COLO668 (cell line): Measurements from ENCODE around the gene NOC2L.
A peak's percentile ranks its signal among the peaks of the same experiment; 100 is the strongest.
"Not testable (repeated sequence)": the region's sequence is repeated elsewhere in the genome, so short reads cannot be mapped to it uniquely, and the experiment has no call there.

Source experiments
- DNase-seq: peaks from one replicate; lab custom pipeline; 2025; ENCODE audit not compliant: unreplicated experiment; lab: John Stamatoyannopoulos, UW

Gene NOC2L

GRCh38 chr1:994546-994945, 35.5 kb upstream of the NOC2L start:
- DNase-seq = not testable (repeated sequence)

DNA sequence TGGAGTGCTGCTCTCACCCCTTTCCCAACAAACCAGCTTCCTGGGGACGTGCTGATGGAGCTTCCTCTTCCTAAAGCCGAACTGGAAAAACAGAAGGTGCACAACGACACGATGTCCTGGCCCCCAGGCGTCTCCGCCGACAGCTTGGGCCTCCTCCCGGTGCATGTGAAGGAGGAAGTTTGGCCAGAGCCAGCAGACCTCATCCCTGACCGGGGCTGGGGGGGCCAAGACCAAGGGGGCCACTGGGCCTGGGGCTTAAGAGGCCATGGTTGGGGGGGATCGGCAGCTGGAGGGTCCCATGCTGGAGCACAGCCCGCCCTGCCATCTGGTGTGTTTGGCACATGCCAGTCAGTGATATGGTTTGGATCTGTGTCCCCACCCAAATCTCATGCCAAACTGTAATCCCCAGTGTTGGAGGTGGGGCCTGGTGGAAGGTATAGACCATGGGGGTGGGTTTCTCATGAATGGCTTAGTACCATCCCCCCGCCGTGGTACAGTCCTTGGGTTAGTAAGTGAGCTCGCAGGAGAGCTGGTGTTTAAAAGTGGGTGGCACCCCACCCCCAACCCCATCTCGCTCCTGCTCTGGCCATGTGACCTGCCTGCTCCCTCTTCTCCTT, 34.4 kb upstream of the NOC2L start:
- DNase-seq = no peak

GRCh38 chr1:992362-992761, 33.3 kb upstream of the NOC2L start:
- no peak for DNase-seq

DNA sequence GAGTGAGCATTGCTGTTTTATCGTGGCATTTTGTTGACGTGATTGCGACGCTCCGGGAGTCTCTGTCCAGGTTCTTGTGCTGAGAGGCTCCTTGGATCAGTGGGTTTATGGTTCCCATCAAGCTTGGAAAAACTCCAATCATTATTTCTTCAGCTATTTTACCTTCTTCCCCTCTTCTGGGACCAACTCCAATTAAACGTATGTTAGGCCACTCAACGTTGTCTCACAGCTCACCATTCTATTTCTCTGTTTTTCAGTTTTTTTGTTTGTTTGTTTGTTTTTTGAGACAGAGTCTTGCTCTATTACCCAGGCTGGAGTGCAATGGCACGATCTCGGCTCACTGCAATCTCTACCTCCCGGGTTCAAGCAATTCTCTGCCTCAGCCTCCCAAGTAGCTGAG, 32.8 kb upstream of the NOC2L start:
- DNase-seq = no peak

DNA sequence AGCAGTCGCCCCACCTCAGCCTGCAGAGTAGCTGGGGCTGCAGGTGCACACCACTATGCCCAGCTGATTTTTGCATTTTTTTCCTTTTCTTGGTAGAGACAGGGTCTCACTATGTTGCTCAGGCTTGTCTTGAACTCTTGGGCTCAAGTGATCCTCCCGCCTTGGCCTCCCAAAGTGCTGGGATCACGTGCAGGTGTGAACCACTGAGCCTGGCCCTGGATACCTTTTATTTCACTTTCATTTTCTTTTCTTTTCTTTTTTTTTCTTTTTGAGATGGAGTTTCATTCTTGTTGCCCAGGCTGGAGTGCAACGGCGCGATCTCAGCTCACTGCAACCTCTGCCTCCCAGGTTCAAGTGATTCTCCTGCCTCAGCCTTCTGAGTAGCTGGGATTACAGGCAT, 32.2 kb upstream of the NOC2L start:
- DNase-seq = not testable (repeated sequence)

GRCh38 chr1:988061-988460, 29.0 kb upstream of the NOC2L start:
- DNase-seq = not testable (repeated sequence)

GRCh38 chr1:985126-985525, 26.1 kb upstream of the NOC2L start:
- no peak for DNase-seq

- DNase-seq = no peak
Observed at GRCh38 chr1:984476-984814, 25.4 kb upstream of the NOC2L start.

DNA sequence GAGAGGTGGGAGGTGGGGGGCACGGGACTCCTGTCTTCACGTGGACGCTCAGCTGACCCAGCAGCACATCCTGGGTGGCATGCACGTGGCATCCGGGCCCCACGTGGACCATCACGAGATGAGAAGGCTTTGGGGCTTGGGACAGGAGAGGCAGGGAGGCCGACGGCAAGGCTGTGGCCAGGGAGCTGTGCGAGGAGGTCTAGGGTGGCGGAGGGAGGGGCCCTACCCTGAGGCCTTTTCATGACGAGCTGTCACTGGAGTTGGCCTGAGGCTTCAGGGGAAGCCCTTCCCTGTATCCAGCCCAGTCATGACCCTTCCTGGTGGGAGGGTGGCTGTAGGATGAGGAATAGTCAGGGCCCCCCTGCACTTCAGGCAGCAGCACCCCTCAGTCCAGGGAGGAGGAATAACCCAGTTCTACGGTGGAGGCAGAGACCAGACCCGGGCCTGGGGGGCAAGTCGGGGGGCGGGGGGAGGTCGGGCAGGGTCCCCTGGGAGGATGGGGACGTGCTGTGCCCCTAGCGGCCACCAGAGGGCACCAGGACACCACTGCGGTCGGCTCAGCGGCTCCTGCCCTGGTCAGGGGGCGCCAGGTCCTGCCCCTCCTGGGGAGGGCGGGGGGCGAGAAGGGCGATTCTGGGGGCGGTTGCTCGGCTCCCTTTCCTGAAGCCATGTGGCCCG, 24.9 kb upstream of the NOC2L start:
- peak; percentile 52 for DNase-seq

- DNase-seq = peak; percentile 38
Observed at GRCh38 chr1:982765-983436, 23.8 kb upstream of the NOC2L start.

GRCh38 chr1:981955-982558, 23.0 kb upstream of the NOC2L start, which contains the start of gene PERM1:
TSS of gene PERM1 (minus strand) at chr1:982093. CDS start at chr1:981029, 1,064 bp downstream.
- DNase-seq = no peak

DNA sequence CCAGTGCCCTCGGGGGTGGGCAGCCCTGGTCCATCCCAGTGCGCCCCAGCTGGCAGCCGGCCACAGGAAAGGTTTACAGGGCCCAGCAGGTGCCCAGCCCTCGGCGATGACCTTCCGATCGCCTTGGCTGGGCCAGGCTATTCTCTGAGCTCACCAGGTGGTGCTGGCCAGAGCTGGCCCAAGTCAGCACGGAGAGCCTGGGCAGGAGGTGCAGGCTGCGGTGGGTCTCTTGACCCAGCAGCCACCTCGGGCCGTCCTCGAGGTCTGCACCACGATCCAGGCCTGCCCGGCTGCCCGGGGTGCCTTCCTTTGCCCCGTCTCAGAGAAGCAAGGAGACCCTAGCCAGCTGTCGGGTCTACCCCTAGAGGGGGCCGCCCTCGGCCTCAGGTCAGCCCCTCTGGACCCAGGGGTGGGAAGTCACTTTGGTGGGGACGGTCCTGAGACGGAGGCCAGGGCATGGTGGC, 22.5 kb upstream of the NOC2L start:
- DNase-seq = no peak

- DNase-seq = no peak
Observed at GRCh38 chr1:980602-981395, 21.7 kb upstream of the NOC2L start.

DNA sequence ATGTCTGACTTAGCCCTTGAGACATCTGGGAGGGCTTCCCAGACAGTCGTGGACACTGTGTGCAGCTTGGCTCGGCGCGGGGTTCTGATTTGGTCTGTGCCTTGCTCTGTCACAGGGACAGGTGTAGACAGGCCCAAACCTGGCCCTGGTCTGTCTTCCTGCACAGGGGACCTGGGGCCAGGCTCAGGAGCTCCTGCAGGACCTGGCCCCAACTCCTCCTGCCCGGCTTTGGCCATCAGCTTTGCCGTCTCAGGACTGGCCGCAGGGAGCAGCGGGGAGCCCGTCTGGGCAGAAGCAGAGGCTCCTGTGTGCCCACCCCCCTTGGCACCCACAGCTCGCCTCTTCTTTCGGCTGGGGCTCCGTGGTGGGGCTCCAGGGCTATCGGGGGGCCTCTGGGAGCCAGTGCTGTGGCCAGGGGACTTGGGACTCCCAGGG, 21.1 kb upstream of the NOC2L start:
- no peak for DNase-seq

DNA sequence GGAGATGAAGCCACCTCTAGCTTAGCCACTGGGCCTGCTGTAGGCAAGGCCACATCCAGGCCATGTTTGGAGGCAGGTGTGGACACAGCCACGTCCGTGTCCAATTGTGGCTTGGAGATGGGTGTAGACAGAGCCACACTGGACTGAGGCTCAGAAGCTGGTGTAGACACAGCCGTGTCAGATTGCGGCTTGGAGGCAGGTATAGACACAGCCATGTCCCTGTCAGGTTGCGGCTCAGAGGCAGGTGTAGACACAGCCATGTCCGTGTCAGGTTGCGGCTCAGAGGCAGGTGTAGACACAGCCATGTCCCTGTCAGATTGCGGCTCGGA, 20.7 kb upstream of the NOC2L start:
- DNase-seq = no peak

GRCh38 chr1:978835-979743, 20.0 kb upstream of the NOC2L start:
- no peak for DNase-seq

DNA sequence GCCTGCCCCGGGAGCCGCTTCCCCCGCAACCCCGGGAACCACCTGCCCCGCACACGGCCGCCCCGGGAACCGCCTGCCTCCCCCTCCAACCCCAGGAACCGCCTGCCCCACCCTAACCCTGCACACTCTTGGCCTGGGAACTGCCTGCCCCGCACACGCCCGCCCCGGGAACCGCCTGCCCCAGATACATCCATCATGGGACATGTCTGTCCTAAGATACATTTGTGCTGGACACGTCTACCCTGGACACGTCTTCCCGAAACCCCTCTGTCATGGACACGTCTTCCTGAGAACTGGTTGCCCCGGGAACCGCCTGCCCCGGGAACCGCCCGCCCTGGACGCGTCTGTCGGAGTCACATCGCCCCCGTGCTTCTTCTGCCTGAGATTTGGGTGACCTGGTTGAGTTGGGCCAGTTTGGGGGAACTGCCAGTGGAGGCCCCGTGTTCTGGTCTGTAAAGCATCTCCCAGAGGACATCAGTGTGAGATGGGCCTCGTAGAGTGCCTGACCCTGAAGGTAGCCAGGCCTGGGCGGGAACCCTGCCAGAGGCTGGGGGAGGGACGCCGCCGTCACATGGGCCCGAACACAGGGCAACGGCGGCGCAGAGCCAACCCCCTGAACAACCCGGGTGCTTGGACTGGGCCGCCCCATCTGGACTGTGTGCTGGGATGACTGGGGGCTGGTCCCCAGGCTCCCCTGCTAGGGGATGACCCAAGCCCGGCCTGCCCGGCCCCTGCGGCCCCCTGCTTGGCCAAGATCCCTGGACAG, 19.2 kb upstream of the NOC2L start:
- DNase-seq = no peak

GRCh38 chr1:976791-977190, 17.7 kb upstream of the NOC2L start:
- DNase-seq = not testable (repeated sequence)

DNA sequence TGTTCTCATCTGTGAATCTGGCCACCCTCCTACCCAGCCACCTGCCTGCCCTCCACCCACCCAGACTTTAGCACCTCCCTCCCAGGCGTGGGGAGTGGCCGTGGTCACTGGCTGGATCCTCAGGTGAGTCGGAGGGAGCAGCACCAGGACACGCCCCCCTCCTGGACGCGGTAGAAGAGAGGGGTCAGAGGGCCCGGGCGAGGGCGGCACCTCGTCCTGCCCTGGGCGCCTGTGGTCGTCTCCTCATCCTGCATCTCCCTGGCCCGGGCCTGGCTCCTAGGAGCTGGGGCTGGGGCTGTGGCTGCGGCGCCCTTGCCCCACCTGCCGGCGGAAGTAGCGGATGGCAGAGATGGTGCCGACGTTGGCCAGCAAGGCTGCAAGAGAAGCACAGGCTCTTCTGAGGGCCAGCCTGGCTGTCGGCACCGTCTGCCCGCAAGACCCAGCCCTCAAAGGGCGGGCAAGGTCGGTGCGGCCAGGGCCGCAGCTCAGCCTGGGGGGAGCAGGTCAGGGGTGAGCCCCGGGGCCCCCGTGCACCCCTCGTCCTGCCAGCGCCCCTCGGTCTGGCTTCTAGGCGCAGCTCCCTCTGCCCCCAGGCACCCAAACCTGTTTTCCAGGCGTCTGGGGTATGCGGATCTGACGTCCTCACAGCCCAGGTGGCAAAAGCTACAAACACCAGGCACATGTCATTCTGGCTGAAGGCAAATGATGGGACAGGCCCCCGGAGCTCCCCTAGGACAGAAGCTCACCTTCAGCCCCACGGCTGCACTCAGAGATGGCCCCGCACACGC, 17.0 kb upstream of the NOC2L start:
- peak; percentile 91 for DNase-seq
